OCI-LY7 (cell line): ENCODE data around the gene PLD1. TPM values are rescaled to one million over a fixed set of nuclear protein-coding genes. Genes with fewer than 3 reads are reported as not detected.

Experiments used
- BruUV-seq: library from RNA; stranded (reverse); fragments of 400-500 nt; replicated peaks from 2 replicates; lab custom pipeline; 2021; lab: Mats Ljungman, UMichigan
- CTCF ChIA-PET: fragments of 300-600 bp; sonication (Branson Sonifier 250); formaldehyde crosslinking; loops from one replicate; lab custom pipeline; 2022; ENCODE audit warnings: antibody characterized with exemption; ENCODE audit not compliant: unreplicated experiment; lab: Charles Lee
- POLR2A ChIA-PET: fragments of 300-600 bp; sonication (Branson Sonifier 250); formaldehyde crosslinking; loops from one replicate; lab custom pipeline; 2022; ENCODE audit warnings: antibody characterized with exemption; lab: Charles Lee
- DNase-seq: peaks from one replicate; pipeline ENCODE4 v3.0.0-alpha.2; 2015; ENCODE audit warnings: low spot score
- H2AFZ ChIP-seq: fragments of 200-600 bp; sonication (generic), shearing (Covaris generic); 2 replicates; pipeline ENCODE4 v1.6.1; 2014; ENCODE audit warnings: mild to moderate bottlenecking, antibody characterized with exemption, low read length, moderate library complexity
- H3K27ac ChIP-seq: fragments of 200-600 bp; sonication (generic); 2 replicates; pipeline ENCODE4 v1.5.1; 2014; ENCODE audit warnings: mixed run types, low read depth, mild to moderate bottlenecking, moderate library complexity, low read length, inconsistent platforms; ENCODE audit not compliant: poor library complexity, severe bottlenecking
- H3K36me3 ChIP-seq: fragments of 200-600 bp; sonication (generic); 2 replicates; pipeline ENCODE4 v1.6.1; 2014; ENCODE audit warnings: mild to moderate bottlenecking, antibody characterized with exemption, low read length, moderate library complexity, mixed read lengths; ENCODE audit not compliant: insufficient read depth
- H3K4me1 ChIP-seq: fragments of 200-600 bp; sonication (generic); 2 replicates; pipeline ENCODE4 v1.5.1; 2014; ENCODE audit warnings: mild to moderate bottlenecking, low read length; ENCODE audit not compliant: insufficient read depth, poor library complexity, severe bottlenecking
- H3K4me2 ChIP-seq: fragments of 200-600 bp; sonication (generic); 2 replicates; pipeline ENCODE4 v1.6.1; 2014; ENCODE audit warnings: mild to moderate bottlenecking, low read length
- H3K4me3 ChIP-seq: fragments of 200-600 bp; sonication (generic); 2 replicates; pipeline ENCODE4 v1.5.1; 2014; ENCODE audit warnings: mild to moderate bottlenecking, low read depth, low read length; ENCODE audit not compliant: poor library complexity, severe bottlenecking
- H3K79me2 ChIP-seq: fragments of 200-600 bp; sonication (generic); 2 replicates; pipeline ENCODE4 v1.6.1; 2016; ENCODE audit warnings: low read depth, mild to moderate bottlenecking, low read length, moderate library complexity, mixed read lengths; ENCODE audit not compliant: insufficient read depth
- H3K9me2 ChIP-seq: fragments of 200-600 bp; sonication (generic); 2 replicates; pipeline ENCODE4 v1.6.1; 2016; ENCODE audit warnings: mild to moderate bottlenecking, low read length, mixed read lengths; ENCODE audit not compliant: insufficient read depth
- H3K9me3 ChIP-seq: fragments of 200-600 bp; sonication (generic); 2 replicates; pipeline ENCODE4 v1.6.1; 2014; ENCODE audit warnings: mild to moderate bottlenecking, mixed run types, low read length, mixed read lengths
- H4K20me1 ChIP-seq: fragments of 200-600 bp; sonication (generic); 2 replicates; pipeline ENCODE4 v1.6.1; 2014; ENCODE audit warnings: mild to moderate bottlenecking, antibody characterized with exemption, low read length, moderate library complexity, mixed read lengths; ENCODE audit not compliant: insufficient read depth
- EZH2phosphoT487 ChIP-seq: fragments of 200-600 bp; sonication (generic); IDR thresholded peaks from 2 replicates; pipeline ENCODE4 v1.6.1; 2018; ENCODE audit warnings: low read depth, borderline replicate concordance, mild to moderate bottlenecking, mixed run types, antibody characterized with exemption, low read length, moderate library complexity, mixed read lengths
- intact Hi-C: fragments of 100-400 bp; cut with micrococcal nuclease; formaldehyde crosslinking; loops from one replicate; pipeline ENCODE4 v1.10.0; 2022; ENCODE audit not compliant: unreplicated experiment
- total RNA-seq, 2 experiments: library from RNA; depleted of rRNA in 1 of 2; stranded (reverse); fragments of >200 nt in 1 of 2; shearing (Covaris generic) in 1 of 2; gene quantifications; 2 replicates each; pipeline ENCODE4 v1.2.3, GENCODE V29; 2014 to 2022
- TF ChIP-seq, protein P1 (sequence below): fragments of 200-600 bp; sonication (generic); conservative IDR thresholded peaks from 2 replicates; pipeline ENCODE4 v1.5.1; 2014; ENCODE audit warnings: mild to moderate bottlenecking, antibody characterized with exemption, low read length, moderate library complexity, mixed read lengths

PLD1 gene
- total RNA-seq, 2 experiments from 2014 or later, result not detected

DNA sequence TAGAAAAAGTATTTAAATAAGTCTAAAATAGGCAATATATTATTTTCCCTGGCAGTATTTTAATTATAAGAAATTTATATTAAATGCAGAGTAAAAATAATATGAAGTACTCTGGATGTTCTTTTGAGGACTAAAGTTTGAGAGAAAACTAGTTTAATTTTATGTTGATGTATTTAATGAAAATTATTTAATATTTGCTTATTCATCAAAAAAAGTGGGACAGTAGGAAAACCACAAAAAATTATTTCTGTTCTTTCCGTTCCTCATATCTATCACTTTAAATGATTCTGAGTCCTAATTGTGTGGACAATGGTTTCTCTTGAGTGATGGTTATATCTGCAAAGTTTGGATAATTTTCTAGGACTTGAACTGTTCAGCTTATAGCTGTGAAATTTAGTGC, 202.8 kb downstream of the PLD1 start:
- Histone ChIP-seq H3K9me2 (no peaks in the 10 kb centered on the region), H3K27ac (no peak overlapping the region), H3K4me2 (no peak overlapping the region), H3K4me3 (no peak overlapping the region), H3K9me3 (no peaks in the 10 kb centered on the region), H3K36me3 (no peaks in the 10 kb centered on the region), H2AFZ (no peak overlapping the region), H3K4me1 (no peaks in the 10 kb centered on the region), H3K79me2 (no peaks in the 10 kb centered on the region), H4K20me1 (no peaks in the 10 kb centered on the region)
- ChIA-PET CTCF (no interaction called here), POLR2A (interaction anchor here (1.0 kb wide), 1 partner anchor 9 kb away, joined by 3 read pairs; no protein-coding TSS in a partner anchor)
- intact Hi-C loops, result no loop called here
- BruUV-seq, result no TSS peak
- no peak for DNase-seq
- TF ChIP-seq, protein P1, sequence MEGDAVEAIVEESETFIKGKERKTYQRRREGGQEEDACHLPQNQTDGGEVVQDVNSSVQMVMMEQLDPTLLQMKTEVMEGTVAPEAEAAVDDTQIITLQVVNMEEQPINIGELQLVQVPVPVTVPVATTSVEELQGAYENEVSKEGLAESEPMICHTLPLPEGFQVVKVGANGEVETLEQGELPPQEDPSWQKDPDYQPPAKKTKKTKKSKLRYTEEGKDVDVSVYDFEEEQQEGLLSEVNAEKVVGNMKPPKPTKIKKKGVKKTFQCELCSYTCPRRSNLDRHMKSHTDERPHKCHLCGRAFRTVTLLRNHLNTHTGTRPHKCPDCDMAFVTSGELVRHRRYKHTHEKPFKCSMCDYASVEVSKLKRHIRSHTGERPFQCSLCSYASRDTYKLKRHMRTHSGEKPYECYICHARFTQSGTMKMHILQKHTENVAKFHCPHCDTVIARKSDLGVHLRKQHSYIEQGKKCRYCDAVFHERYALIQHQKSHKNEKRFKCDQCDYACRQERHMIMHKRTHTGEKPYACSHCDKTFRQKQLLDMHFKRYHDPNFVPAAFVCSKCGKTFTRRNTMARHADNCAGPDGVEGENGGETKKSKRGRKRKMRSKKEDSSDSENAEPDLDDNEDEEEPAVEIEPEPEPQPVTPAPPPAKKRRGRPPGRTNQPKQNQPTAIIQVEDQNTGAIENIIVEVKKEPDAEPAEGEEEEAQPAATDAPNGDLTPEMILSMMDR, result no peak
- no peak for TF ChIP-seq EZH2phosphoT487

DNA sequence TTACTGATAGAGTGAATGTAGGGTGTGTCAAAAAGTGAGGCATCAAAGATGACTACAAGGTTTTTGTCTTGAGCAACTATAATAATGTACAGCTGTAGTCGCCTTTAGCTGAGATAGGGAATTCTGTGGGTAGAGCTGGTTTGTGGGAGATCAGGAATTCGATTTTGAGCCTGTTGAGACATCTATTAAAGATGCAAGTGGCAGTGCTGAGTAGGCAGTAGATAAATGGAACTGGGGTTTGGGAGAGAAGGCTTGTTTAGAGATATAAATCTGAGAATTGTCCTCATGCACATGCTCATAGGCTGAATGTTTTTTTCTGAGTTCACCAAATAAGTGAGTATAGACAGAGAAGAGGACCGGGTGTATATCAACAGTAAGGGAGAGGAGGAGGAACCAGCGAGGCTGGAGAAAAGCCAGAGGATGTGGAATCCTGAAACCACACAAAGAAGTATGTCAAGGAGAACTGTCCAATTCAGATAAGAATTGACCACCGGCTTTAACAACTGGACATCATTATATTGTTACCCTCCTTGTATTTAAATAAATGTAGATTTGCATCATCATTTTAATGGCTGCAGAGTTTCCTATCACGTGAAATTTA, 204.0 kb downstream of the PLD1 start:
- Histone ChIP-seq H3K4me2 (no peak overlapping the region), H3K4me1 (no peaks in the 10 kb centered on the region), H3K79me2 (no peaks in the 10 kb centered on the region), H3K36me3 (no peaks in the 10 kb centered on the region), H4K20me1 (no peaks in the 10 kb centered on the region), H3K9me2 (no peaks in the 10 kb centered on the region), H3K4me3 (no peak overlapping the region), H3K27ac (no peak overlapping the region), H3K9me3 (no peaks in the 10 kb centered on the region), H2AFZ (no peak overlapping the region)
- ChIA-PET CTCF (no interaction called here), POLR2A (no interaction called here)
- no TSS peak for BruUV-seq
- TF ChIP-seq, protein P1, result no peak
- TF ChIP-seq EZH2phosphoT487, result no peak
- intact Hi-C loops, result no loop called here
- DNase-seq, result no peak

DNA sequence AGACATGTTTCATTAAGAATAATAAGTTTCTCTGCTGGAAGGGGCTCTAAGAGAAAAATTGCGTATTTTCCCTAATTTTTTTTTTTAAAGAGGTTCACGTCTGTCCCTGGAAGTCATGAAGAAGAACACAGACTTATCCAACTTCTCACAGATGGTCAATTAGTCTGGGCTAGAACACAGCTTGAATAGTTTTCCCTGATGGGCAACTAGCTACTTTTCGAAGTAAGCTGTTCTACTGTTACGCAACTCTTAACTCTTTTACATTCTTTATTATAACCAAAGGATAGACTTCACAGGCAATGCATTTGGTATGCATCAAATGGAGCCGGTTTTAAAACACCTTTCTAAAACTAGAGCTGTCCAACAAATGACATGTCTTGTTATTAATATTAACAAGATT, 205.9 kb downstream of the PLD1 start:
- Histone ChIP-seq H3K79me2 (no peaks in the 10 kb centered on the region), H3K9me2 (no peaks in the 10 kb centered on the region), H3K4me3 (no peak overlapping the region), H3K36me3 (no peaks in the 10 kb centered on the region), H3K4me2 (no peak overlapping the region), H3K9me3 (no peaks in the 10 kb centered on the region), H4K20me1 (no peaks in the 10 kb centered on the region), H2AFZ (no peak overlapping the region), H3K4me1 (no peaks in the 10 kb centered on the region), H3K27ac (no peak overlapping the region)
- no TSS peak for BruUV-seq
- ChIA-PET CTCF (no interaction called here), POLR2A (no interaction called here)
- no peak for TF ChIP-seq EZH2phosphoT487
- TF ChIP-seq, protein P1, result no peak
- intact Hi-C loops, result no loop called here
- DNase-seq, result no peak
